Stomach (tissue), 9 donors: Measurements from ENCODE around the gene CFAP100. TPM values are rescaled to one million over a fixed set of nuclear protein-coding genes. Genes with fewer than 3 reads are reported as not detected.

Source experiments
- DNase-seq, 2 donors: peaks; one replicate each; pipeline versions ENCODE4 v3.0.0 to v3.0.0-alpha.2; 2013 to 2019
- H3K27ac ChIP-seq, 5 donors: fragments of 200-600 bp in 4 of 5; sonication (generic) in 4 of 5; one replicate each; pipeline ENCODE4 v1.5.1; 2013 to 2019; ENCODE audit warnings: mild to moderate bottlenecking in 1 of 5, moderate library complexity in 1 of 5
- H3K27me3 ChIP-seq, 3 donors: fragments of 200-600 bp; sonication (generic); one replicate each; pipeline ENCODE4 v1.5.1; 2017 to 2019; ENCODE audit warnings: mixed run types in 1 of 3
- H3K36me3 ChIP-seq, 4 donors: fragments of 200-600 bp; sonication (generic); 1 replicate in 3 of 4; 2 replicates in 1 of 4; pipeline ENCODE4 v1.5.1; 2016 to 2019
- H3K4me1 ChIP-seq, 4 donors: fragments of 200-600 bp; sonication (generic); one replicate each; pipeline ENCODE4 v1.5.1; 2016 to 2019
- H3K4me3 ChIP-seq, 4 donors: fragments of 200-600 bp; sonication (generic) in 3 of 4; one replicate each; pipeline ENCODE4 v1.5.1; 2016 to 2019; ENCODE audit warnings: mild to moderate bottlenecking in 1 of 4
- H3K9me3 ChIP-seq, 4 donors: fragments of 200-600 bp; sonication (generic); one replicate each; pipeline ENCODE4 v1.5.1; 2016 to 2019
- EP300 ChIP-seq: sonication (generic); formaldehyde crosslinking; IDR thresholded peaks from one replicate; pipeline ENCODE4 v1.6.1; 2017; ENCODE audit warnings: antibody characterized with exemption
- POLR2A ChIP-seq, 4 donors: fragments of 450-650 bp; IDR thresholded peaks; one replicate each; pipeline ENCODE4 v1.6.1; 2016; ENCODE audit warnings: antibody characterized with exemption in 4 of 4, control low read depth in 2 of 4, mild to moderate bottlenecking in 1 of 4, moderate library complexity in 1 of 4
- POLR2AphosphoS5 ChIP-seq, 3 donors: sonication (generic); formaldehyde crosslinking; IDR thresholded peaks; one replicate each; pipeline ENCODE4 v1.6.1; 2016; ENCODE audit warnings: antibody characterized with exemption in 3 of 3
- WGBS, 5 donors: extraction: QIAGEN DNeasy Blood & Tissue Kit in 3 of 5; methylation state at CpG; one replicate each; pipeline versions ENCODE4 v1.1.5 to v1.1.7; 2013 to 2018; 5-methylcytosine and 5-hydroxymethylcytosine counted together
- intact Hi-C: fragments of 100-400 bp; cut with DNase I; formaldehyde crosslinking; loops from one replicate; pipeline ENCODE4 v1.15.1; 2023; ENCODE audit warnings: low total_unique reads
- polyA plus RNA-seq, 3 donors: library from polyadenylated mRNA; stranded (reverse); fragments of 200-250 nt; gene quantifications; one replicate each; pipeline ENCODE4 v1.2.3, GENCODE V29; 2013
- total RNA-seq, 5 donors: library from RNA; depleted of rRNA; stranded (reverse); fragments of >200 nt; gene quantifications; one replicate each; pipeline versions ENCODE4 v1.1.0 to v1.2.3, GENCODE V29; 2014 to 2016
- TF ChIP-seq, protein P1 (sequence below), 7 experiments: fragments of 450-650 bp in 4 of 7; fragments of 200-600 bp in 3 of 7; sonication (generic) in 3 of 7; IDR thresholded peaks; one replicate each; pipeline ENCODE4 v1.5.1; 2016 to 2019; ENCODE audit warnings: antibody characterized with exemption in 7 of 7, control low read depth in 2 of 7, mild to moderate bottlenecking in 1 of 7
- donor health status: healthy with polysubstance abuse.
- donor health status: Bipolar disorder and iron deficiency.
- donor health status: healthy.

The CFAP100 gene
- total and polyA plus RNA-seq, 8 donors = not detected

DNA sequence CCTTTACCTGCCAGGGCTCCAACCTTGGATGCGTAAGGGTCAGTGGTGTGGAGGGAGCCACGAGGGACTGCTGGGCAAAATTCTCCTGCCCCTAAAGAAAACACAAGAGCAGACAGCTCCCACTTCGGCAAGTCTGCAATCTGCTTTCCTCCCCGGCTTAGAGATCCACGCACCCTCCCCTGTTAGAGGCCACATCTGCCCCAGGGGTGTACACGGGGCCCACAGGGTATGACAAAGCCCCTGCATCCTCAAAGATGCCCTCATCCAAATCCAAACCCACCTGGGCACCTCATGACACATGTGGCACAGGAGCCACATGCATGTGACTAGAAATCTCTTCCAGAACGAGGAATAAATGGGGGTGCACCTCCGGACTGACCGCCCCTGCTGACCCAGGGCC, 55.5 kb downstream of the CFAP100 start:
- TF ChIP-seq POLR2A (IDR thresholded peaks at IDR 0.05) (no peak), POLR2AphosphoS5 (IDR thresholded peaks at IDR 0.05) (no peak), EP300 (no peak)
- TF ChIP-seq, protein P1, sequence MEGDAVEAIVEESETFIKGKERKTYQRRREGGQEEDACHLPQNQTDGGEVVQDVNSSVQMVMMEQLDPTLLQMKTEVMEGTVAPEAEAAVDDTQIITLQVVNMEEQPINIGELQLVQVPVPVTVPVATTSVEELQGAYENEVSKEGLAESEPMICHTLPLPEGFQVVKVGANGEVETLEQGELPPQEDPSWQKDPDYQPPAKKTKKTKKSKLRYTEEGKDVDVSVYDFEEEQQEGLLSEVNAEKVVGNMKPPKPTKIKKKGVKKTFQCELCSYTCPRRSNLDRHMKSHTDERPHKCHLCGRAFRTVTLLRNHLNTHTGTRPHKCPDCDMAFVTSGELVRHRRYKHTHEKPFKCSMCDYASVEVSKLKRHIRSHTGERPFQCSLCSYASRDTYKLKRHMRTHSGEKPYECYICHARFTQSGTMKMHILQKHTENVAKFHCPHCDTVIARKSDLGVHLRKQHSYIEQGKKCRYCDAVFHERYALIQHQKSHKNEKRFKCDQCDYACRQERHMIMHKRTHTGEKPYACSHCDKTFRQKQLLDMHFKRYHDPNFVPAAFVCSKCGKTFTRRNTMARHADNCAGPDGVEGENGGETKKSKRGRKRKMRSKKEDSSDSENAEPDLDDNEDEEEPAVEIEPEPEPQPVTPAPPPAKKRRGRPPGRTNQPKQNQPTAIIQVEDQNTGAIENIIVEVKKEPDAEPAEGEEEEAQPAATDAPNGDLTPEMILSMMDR (IDR thresholded peaks at IDR 0.05) = no peak
- no peaks in the 10 kb centered on the region for H3K9me3 ChIP-seq
- peaks cover 27 to 84% (median 79%) of the 10 kb centered on the region in 4 donors for H3K36me3 ChIP-seq
- H3K27me3 ChIP-seq = no peaks in the 10 kb centered on the region
- WGBS, 5 donors = 73 to 83% (median 81%) methylated on average over 9 of the region's 9 CpGs
- intact Hi-C loops = no loop called here
- no peak overlapping the region for H3K27ac ChIP-seq
- H3K4me3 ChIP-seq = no peak overlapping the region
- DNase-seq = no peak
- H3K4me1 ChIP-seq = peaks cover 0 to 14% (median 2%) of the 10 kb centered on the region in 4 donors

DNA sequence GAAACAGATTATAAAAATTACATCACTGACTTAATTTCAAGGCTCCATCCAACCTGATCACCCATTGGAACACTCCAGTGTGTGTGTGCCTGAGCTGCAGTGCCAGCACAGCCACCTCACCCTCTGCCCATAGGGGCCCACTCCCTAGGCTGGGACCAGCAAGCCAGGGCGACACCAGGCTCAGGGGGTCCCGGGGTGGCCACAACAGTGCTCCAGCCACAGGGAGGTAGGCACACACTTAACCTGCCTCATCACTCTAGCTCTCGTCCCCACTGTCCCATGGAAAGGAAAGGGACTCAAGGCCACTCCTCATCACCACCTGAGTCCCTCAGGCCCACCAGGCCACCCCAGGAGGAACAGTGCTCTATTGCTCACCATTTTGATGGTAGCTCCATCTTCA, 56.0 kb downstream of the CFAP100 start:
- Histone ChIP-seq H3K4me1 (peaks cover 0 to 11% (median 2%) of the 10 kb centered on the region in 4 donors), H3K27me3 (no peaks in the 10 kb centered on the region), H3K4me3 (no peak overlapping the region), H3K9me3 (no peaks in the 10 kb centered on the region), H3K27ac (no peak overlapping the region), H3K36me3 (peaks cover 27 to 84% (median 80%) of the 10 kb centered on the region in 4 donors)
- no peak for DNase-seq
- TF ChIP-seq POLR2AphosphoS5 (IDR thresholded peaks at IDR 0.05) (no peak), EP300 (no peak), POLR2A (IDR thresholded peaks at IDR 0.05) (no peak)
- TF ChIP-seq, protein P1 (IDR thresholded peaks at IDR 0.05) = no peak
- intact Hi-C loops = no loop called here
- 88 to 98% (median 96%) methylated on average over 2 to 3 of the region's 3 CpGs for WGBS, 5 donors

DNA sequence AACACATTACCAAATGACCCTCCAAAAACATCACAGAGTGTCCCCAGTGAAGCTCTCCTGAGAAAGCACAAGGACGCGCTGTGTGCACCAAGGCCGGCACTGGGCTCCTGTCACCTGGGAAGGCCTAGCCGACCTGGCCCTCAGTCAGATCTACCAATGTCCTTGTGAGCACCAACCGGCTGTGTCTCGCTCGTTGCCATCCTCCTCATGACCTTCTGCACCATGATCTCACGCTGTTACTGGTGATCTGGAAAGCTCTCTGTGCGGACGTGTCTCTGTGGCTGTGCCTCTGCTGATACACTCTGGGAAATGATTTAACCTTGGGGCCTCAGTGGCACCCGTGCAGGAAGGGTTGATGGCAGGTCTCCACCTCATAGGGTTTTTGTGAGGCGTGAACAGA, 56.8 kb downstream of the CFAP100 start:
- peak in 1 of 2 donors; percentile 17 for DNase-seq
- intact Hi-C loops = no loop called here
- H3K4me1 ChIP-seq = peaks cover 0 to 10% (median 3%) of the 10 kb centered on the region in 4 donors
- no peak overlapping the region for H3K27ac ChIP-seq
- H3K4me3 ChIP-seq = no peak overlapping the region
- H3K9me3 ChIP-seq = no peaks in the 10 kb centered on the region
- peaks cover 30 to 90% (median 85%) of the 10 kb centered on the region in 4 donors for H3K36me3 ChIP-seq
- no peaks in the 10 kb centered on the region for H3K27me3 ChIP-seq
- TF ChIP-seq POLR2A (IDR thresholded peaks at IDR 0.05) (no peak), POLR2AphosphoS5 (IDR thresholded peaks at IDR 0.05) (no peak), EP300 (no peak)
- TF ChIP-seq, protein P1 (IDR thresholded peaks at IDR 0.05) = no peak
- WGBS, 5 donors = 72 to 98% (median 91%) methylated on average over 10 to 12 of the region's 12 CpGs

DNA sequence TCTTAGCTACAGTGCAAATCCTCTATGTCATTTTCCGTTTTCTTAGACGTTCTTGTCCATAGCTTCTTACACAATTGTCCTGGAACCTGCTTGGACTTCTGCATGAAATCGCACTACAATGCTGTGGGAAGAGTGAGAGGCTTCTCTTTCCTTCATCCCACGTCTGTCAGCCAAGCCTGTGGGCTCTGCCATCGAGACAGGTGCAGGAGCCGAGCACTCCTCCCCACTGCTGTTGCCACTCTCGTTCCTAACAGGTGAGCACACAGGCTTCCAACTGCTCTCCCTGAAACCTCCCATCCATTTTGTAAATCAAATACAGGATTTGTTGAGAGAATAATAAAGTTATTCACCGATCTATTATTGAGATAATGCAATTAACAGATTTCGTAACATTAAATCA, 57.5 kb downstream of the CFAP100 start:
- H3K36me3 ChIP-seq = peaks cover 37 to 97% (median 92%) of the 10 kb centered on the region in 4 donors

More for the DNA sequence above, 57.5 kb downstream of the CFAP100 start:
- 88 to 94% (median 90%) methylated on average over 9 of the region's 9 CpGs for WGBS, 5 donors
- no peak for TF ChIP-seq EP300
- TF ChIP-seq, protein P1 (IDR thresholded peaks at IDR 0.05) = no peak
- no peak for TF ChIP-seq POLR2AphosphoS5 (IDR thresholded peaks at IDR 0.05)
- no peak for TF ChIP-seq POLR2A (IDR thresholded peaks at IDR 0.05)
- H3K4me1 ChIP-seq = peaks cover 0 to 10% (median 3%) of the 10 kb centered on the region in 4 donors
- no peak overlapping the region for H3K4me3 ChIP-seq
- no peaks in the 10 kb centered on the region for H3K27me3 ChIP-seq
- no peak overlapping the region for H3K27ac ChIP-seq
- no peak for DNase-seq
- intact Hi-C loops = no loop called here
- H3K9me3 ChIP-seq = no peaks in the 10 kb centered on the region
